ENCODE data around the gene TEX13B. TPM values are rescaled to one million over a fixed set of nuclear protein-coding genes. Genes with fewer than 3 reads are reported as not detected.

Gene TEX13B
- total RNA-seq, 4 donors from 2014 or later, result not detected

- no peak for DNase-seq
- H3K36me3 ChIP-seq, result no peaks in the 10 kb centered on the region
- no peak overlapping the region for H3K27ac ChIP-seq
- WGBS, 2 donors (ENCODE audit: low coverage in 1 of 2), result 58% methylated on average over 4 of the region's 4 CpGs; no CpG with 5 or more reads in 1 of the 2 donors
- no peak overlapping the region for H3K4me3 ChIP-seq
- H3K4me1 ChIP-seq, result no peaks in the 10 kb centered on the region
- TF ChIP-seq POLR2A (IDR thresholded peaks at IDR 0.05), result no peak
- TF ChIP-seq POLR2AphosphoS5 (IDR thresholded peaks at IDR 0.05), result no peak
- TF ChIP-seq, protein P1, sequence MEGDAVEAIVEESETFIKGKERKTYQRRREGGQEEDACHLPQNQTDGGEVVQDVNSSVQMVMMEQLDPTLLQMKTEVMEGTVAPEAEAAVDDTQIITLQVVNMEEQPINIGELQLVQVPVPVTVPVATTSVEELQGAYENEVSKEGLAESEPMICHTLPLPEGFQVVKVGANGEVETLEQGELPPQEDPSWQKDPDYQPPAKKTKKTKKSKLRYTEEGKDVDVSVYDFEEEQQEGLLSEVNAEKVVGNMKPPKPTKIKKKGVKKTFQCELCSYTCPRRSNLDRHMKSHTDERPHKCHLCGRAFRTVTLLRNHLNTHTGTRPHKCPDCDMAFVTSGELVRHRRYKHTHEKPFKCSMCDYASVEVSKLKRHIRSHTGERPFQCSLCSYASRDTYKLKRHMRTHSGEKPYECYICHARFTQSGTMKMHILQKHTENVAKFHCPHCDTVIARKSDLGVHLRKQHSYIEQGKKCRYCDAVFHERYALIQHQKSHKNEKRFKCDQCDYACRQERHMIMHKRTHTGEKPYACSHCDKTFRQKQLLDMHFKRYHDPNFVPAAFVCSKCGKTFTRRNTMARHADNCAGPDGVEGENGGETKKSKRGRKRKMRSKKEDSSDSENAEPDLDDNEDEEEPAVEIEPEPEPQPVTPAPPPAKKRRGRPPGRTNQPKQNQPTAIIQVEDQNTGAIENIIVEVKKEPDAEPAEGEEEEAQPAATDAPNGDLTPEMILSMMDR (IDR thresholded peaks at IDR 0.05), result no peak
- TF ChIP-seq EP300 (IDR thresholded peaks at IDR 0.05; ENCODE audit: low read depth), result no peak
- intact Hi-C loops (cut with DNase I; ENCODE audit: low total_unique reads) (no loop called here), in situ Hi-C loops (cut with MboI; ENCODE audit: low pct_ligation_motif_present in 1 of 4, low pct_unique_long_range_greater_than_20kb in 1 of 4, low sequenced_read_pairs in 3 of 4) (no loop called here)
- H3K27me3 ChIP-seq, result no peaks in the 10 kb centered on the region
- no peaks in the 10 kb centered on the region for H3K9me3 ChIP-seq
These were observed 36.6 kb upstream of the TEX13B start for GRCh38 chrX:108018656-108019381.

DNA sequence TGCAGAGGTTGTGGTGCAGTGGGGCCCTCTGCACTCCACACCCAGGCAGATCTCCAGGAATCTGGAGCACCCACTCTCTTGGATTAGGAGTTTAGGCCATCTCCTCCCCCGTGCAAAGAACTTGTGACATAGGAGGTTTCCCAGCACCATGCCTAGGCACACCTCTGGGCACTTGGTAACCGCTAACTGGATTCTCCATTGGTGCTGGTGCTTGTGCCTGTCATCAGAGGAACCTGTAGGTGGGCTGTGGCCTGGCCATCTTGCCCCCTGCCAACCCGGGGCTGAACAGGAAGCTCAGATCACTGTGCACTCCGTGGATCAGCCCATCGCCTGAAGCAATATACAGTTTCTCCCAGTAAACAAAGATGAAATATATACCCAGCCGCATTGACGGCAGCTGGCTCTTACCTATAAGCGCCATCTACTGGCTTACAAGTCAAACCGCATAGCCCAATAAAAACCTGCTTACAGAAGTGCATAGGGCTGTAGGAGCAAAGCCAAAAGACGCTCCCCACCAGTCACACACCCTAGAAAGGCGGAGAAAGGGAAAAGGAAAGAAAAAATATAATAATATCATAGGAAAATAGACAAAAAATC, 19.1 kb upstream of the TEX13B start:
- Histone ChIP-seq H3K27ac (no peak overlapping the region), H3K9me3 (no peaks in the 10 kb centered on the region), H3K36me3 (no peaks in the 10 kb centered on the region), H3K4me1 (no peaks in the 10 kb centered on the region), H3K4me3 (no peak overlapping the region), H3K27me3 (no peaks in the 10 kb centered on the region)
- in situ Hi-C loops (cut with MboI; ENCODE audit: low pct_ligation_motif_present in 1 of 4, low pct_unique_long_range_greater_than_20kb in 1 of 4, low sequenced_read_pairs in 3 of 4) (no loop called here), intact Hi-C loops (cut with DNase I; ENCODE audit: low total_unique reads) (no loop called here)
- 15% methylated on average over 8 of the region's 11 CpGs; no CpG with 5 or more reads in 1 of the 2 donors for WGBS, 2 donors (ENCODE audit: low coverage in 1 of 2)
- TF ChIP-seq POLR2AphosphoS5 (IDR thresholded peaks at IDR 0.05) (no peak), POLR2A (IDR thresholded peaks at IDR 0.05) (no peak), EP300 (IDR thresholded peaks at IDR 0.05; ENCODE audit: low read depth) (no peak)
- TF ChIP-seq, protein P1 (IDR thresholded peaks at IDR 0.05), result peak; percentile 11 to 41 (median 35)
- DNase-seq, result no peak

GRCh38 chrX:108000751-108001150, 18.6 kb upstream of the TEX13B start:
- no peaks in the 10 kb centered on the region for H3K36me3 ChIP-seq
- H3K27ac ChIP-seq, result no peak overlapping the region
- WGBS, 2 donors (ENCODE audit: low coverage in 1 of 2), result 58% methylated on average over 2 of the region's 2 CpGs; no CpG with 5 or more reads in 1 of the 2 donors
- no peaks in the 10 kb centered on the region for H3K27me3 ChIP-seq
- H3K4me3 ChIP-seq, result no peak overlapping the region
- TF ChIP-seq POLR2AphosphoS5 (IDR thresholded peaks at IDR 0.05), result no peak
- TF ChIP-seq, protein P1 (IDR thresholded peaks at IDR 0.05), result no peak
- TF ChIP-seq EP300 (IDR thresholded peaks at IDR 0.05; ENCODE audit: low read depth), result no peak
- TF ChIP-seq POLR2A (IDR thresholded peaks at IDR 0.05), result no peak
- in situ Hi-C loops (cut with MboI; ENCODE audit: low pct_ligation_motif_present in 1 of 4, low pct_unique_long_range_greater_than_20kb in 1 of 4, low sequenced_read_pairs in 3 of 4) (no loop called here), intact Hi-C loops (cut with DNase I; ENCODE audit: low total_unique reads) (no loop called here)
- DNase-seq, result no peak
- no peaks in the 10 kb centered on the region for H3K9me3 ChIP-seq
- H3K4me1 ChIP-seq, result no peaks in the 10 kb centered on the region

GRCh38 chrX:107996124-107996523, 14.0 kb upstream of the TEX13B start:
- intact Hi-C loops (cut with DNase I; ENCODE audit: low total_unique reads) (no loop called here), in situ Hi-C loops (cut with MboI; ENCODE audit: low pct_ligation_motif_present in 1 of 4, low pct_unique_long_range_greater_than_20kb in 1 of 4, low sequenced_read_pairs in 3 of 4) (no loop called here)
- no peak overlapping the region for H3K4me3 ChIP-seq
- H3K36me3 ChIP-seq, result no peaks in the 10 kb centered on the region
- no peaks in the 10 kb centered on the region for H3K9me3 ChIP-seq
- no peaks in the 10 kb centered on the region for H3K27me3 ChIP-seq
- no peaks in the 10 kb centered on the region for H3K4me1 ChIP-seq
- DNase-seq, result no peak
- H3K27ac ChIP-seq, result no peak overlapping the region
- TF ChIP-seq, protein P1 (IDR thresholded peaks at IDR 0.05), result no peak
- TF ChIP-seq POLR2A (IDR thresholded peaks at IDR 0.05), result no peak
- TF ChIP-seq EP300 (IDR thresholded peaks at IDR 0.05; ENCODE audit: low read depth), result no peak
- TF ChIP-seq POLR2AphosphoS5 (IDR thresholded peaks at IDR 0.05), result no peak
- 82% methylated on average over 6 of the region's 6 CpGs; no CpG with 5 or more reads in 1 of the 2 donors for whole genome bisulfite sequencing, 2 donors (ENCODE audit: low coverage in 1 of 2)

All from transverse colon (tissue), 4 donors.